Tibial nerve (tissue), 4 donors: Measurements from ENCODE around the gene EBLN2. TPM values are rescaled to one million over a fixed set of nuclear protein-coding genes. Genes with fewer than 3 reads are reported as not detected.

Source experiments
- DNase-seq, 2 donors: peaks; one replicate each; pipeline ENCODE4 v3.0.0-alpha.2; 2019; ENCODE audit warnings: low spot score in 2 of 2
- H3K27ac ChIP-seq, 4 donors: fragments of 200-600 bp; sonication (generic) in 3 of 4; one replicate each; pipeline ENCODE4 v1.5.1; 2017 to 2019; ENCODE audit warnings: mild to moderate bottlenecking in 1 of 4
- H3K27me3 ChIP-seq, 2 donors: fragments of 200-600 bp; sonication (generic) in 1 of 2; one replicate each; pipeline versions ENCODE4 v1.5.1 to v1.6.0; 2017 to 2019
- H3K36me3 ChIP-seq, 3 donors: fragments of 200-600 bp; sonication (generic); one replicate each; pipeline ENCODE4 v1.5.1; 2018 to 2019
- H3K4me1 ChIP-seq, 4 donors: fragments of 200-600 bp; sonication (generic) in 3 of 4; one replicate each; pipeline ENCODE4 v1.5.1; 2017 to 2019
- H3K4me3 ChIP-seq, 4 donors: fragments of 200-600 bp; sonication (generic) in 3 of 4; one replicate each; pipeline ENCODE4 v1.5.1; 2017 to 2019; ENCODE audit warnings: mild to moderate bottlenecking in 1 of 4, moderate library complexity in 1 of 4
- H3K9me3 ChIP-seq, 4 donors: fragments of 200-600 bp; sonication (generic) in 3 of 4; one replicate each; pipeline ENCODE4 v1.5.1; 2017 to 2019
- EP300 ChIP-seq, 2 donors: sonication (generic); formaldehyde crosslinking; IDR thresholded peaks; one replicate each; pipeline ENCODE4 v1.6.1; 2017; ENCODE audit warnings: antibody characterized with exemption in 2 of 2, mild to moderate bottlenecking in 1 of 2
- POLR2A ChIP-seq, 2 donors: fragments of 450-650 bp; IDR thresholded peaks; one replicate each; pipeline ENCODE4 v1.6.1; 2017; ENCODE audit warnings: antibody characterized with exemption in 2 of 2, mild to moderate bottlenecking in 2 of 2, moderate library complexity in 2 of 2
- WGBS, 2 donors: methylation state at CpG; one replicate each; pipeline ENCODE4 v1.1.5; 2018; 5-methylcytosine and 5-hydroxymethylcytosine counted together
- small RNA-seq: library from RNA; depleted of rRNA; stranded (forward); fragments of <200 nt; gene quantifications from one replicate; pipeline ENCODE3, GENCODE V24; 2016
- total RNA-seq, 4 donors: library from RNA; depleted of rRNA; stranded (reverse); fragments of >200 nt; gene quantifications; one replicate each; pipeline ENCODE4 v1.1.0, GENCODE V29; 2016
- TF ChIP-seq, protein P1 (sequence below), 5 experiments: fragments of 200-600 bp in 3 of 5; fragments of 450-650 bp in 2 of 5; sonication (generic) in 3 of 5; IDR thresholded peaks; one replicate each; pipeline ENCODE4 v1.5.1; 2016 to 2019; ENCODE audit warnings: antibody characterized with exemption in 5 of 5, mild to moderate bottlenecking in 3 of 5, moderate library complexity in 2 of 5

The EBLN2 gene
- total RNA-seq, 4 donors from 2014 or later = 11.9 to 16.4 (median 14.9) TPM

GRCh38 chr3:73108750-73109149 is 47.3 kb downstream of the EBLN2 start:
- no peak for DNase-seq
- TF ChIP-seq POLR2A (IDR thresholded peaks at IDR 0.05) (no peak), EP300 (IDR thresholded peaks at IDR 0.05) (no peak)
- TF ChIP-seq, protein P1, sequence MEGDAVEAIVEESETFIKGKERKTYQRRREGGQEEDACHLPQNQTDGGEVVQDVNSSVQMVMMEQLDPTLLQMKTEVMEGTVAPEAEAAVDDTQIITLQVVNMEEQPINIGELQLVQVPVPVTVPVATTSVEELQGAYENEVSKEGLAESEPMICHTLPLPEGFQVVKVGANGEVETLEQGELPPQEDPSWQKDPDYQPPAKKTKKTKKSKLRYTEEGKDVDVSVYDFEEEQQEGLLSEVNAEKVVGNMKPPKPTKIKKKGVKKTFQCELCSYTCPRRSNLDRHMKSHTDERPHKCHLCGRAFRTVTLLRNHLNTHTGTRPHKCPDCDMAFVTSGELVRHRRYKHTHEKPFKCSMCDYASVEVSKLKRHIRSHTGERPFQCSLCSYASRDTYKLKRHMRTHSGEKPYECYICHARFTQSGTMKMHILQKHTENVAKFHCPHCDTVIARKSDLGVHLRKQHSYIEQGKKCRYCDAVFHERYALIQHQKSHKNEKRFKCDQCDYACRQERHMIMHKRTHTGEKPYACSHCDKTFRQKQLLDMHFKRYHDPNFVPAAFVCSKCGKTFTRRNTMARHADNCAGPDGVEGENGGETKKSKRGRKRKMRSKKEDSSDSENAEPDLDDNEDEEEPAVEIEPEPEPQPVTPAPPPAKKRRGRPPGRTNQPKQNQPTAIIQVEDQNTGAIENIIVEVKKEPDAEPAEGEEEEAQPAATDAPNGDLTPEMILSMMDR (IDR thresholded peaks at IDR 0.05) = no peak

DNA sequence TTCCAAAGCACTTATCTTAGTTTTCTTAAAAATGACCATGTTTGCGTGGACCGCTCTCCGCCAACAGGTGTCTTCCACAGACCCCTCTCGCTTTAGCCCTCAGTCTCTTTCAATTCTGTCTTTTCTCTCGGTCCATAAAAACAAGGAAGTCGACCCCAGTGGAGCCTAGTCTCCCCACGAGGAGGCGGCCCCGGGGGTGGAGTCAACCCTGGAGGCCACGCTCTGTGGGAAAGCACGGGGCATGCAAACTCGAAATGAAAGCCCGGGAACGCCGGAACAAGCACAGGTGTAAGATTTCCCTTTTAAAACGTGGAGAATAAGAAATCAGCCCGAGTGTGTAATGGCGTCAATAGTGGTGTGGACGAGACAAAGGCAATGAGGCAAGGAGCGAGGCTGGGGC is 49.1 kb downstream of the EBLN2 start:
- Histone ChIP-seq H3K27me3 (no peaks in the 10 kb centered on the region), H3K9me3 (no peaks in the 10 kb centered on the region), H3K4me3 (no peak overlapping the region), H3K27ac (no peak overlapping the region), H3K4me1 (no peaks in the 10 kb centered on the region), H3K36me3 (no peaks in the 10 kb centered on the region)
- DNase-seq = no peak
- WGBS, 2 donors = 83 to 86% methylated on average over 20 of the region's 20 CpGs
- TF ChIP-seq EP300 (IDR thresholded peaks at IDR 0.05) (no peak), POLR2A (IDR thresholded peaks at IDR 0.05) (no peak)
- TF ChIP-seq, protein P1 (IDR thresholded peaks at IDR 0.05) = no peak

More at GRCh38 chr3:73108750-73109149, 47.3 kb downstream of the EBLN2 start:
- WGBS, 2 donors = 85 to 90% methylated on average over 3 of the region's 3 CpGs
- H3K27ac ChIP-seq = no peak overlapping the region
- H3K36me3 ChIP-seq = no peaks in the 10 kb centered on the region
- H3K4me1 ChIP-seq = no peaks in the 10 kb centered on the region
- no peak overlapping the region for H3K4me3 ChIP-seq
- H3K27me3 ChIP-seq = no peaks in the 10 kb centered on the region
- no peaks in the 10 kb centered on the region for H3K9me3 ChIP-seq

Small RNAs within 50 kb of the gene (small RNA-seq; reads per million reads assigned to genes)
- gene RNU2-64P = 0.57 reads per million
- not detected for gene RNU6-557P
- gene RNU7-19P = not detected

Other genes with a start within 250 kb of the EBLN2 start
- gene SHQ1, start 213.2 kb upstream of the EBLN2 start, total RNA-seq = 10 to 100 TPM; 10.0 to 25.3 (median 19.5) TPM
- 10 to 100 TPM; 16.7 to 33.6 (median 22.0) TPM for gene GXYLT2, start 173.6 kb upstream of the EBLN2 start, total RNA-seq
- gene PPP4R2, start 64.8 kb upstream of the EBLN2 start, total RNA-seq = 100 to 1,000 TPM in 1 of 4 donors, 10 to 100 TPM in 3; 72.9 to 134 (median 80.6) TPM